Activated effector memory CD4-positive, alpha-beta T cell treated with anti-CD3 and anti-CD28 coated beads, Interleukin-2, amount 50 U/mL, for 16 hours (primary cell): ENCODE measurements around the gene STXBP5L.
"Not testable (repeated sequence)": the region's sequence is repeated elsewhere in the genome, so short reads cannot be mapped to it uniquely, and the experiment has no call there.

Experiments
- DNase-seq: peaks from one replicate; pipeline ENCODE4 v3.0.0-alpha.2; 2020

Gene STXBP5L

DNA sequence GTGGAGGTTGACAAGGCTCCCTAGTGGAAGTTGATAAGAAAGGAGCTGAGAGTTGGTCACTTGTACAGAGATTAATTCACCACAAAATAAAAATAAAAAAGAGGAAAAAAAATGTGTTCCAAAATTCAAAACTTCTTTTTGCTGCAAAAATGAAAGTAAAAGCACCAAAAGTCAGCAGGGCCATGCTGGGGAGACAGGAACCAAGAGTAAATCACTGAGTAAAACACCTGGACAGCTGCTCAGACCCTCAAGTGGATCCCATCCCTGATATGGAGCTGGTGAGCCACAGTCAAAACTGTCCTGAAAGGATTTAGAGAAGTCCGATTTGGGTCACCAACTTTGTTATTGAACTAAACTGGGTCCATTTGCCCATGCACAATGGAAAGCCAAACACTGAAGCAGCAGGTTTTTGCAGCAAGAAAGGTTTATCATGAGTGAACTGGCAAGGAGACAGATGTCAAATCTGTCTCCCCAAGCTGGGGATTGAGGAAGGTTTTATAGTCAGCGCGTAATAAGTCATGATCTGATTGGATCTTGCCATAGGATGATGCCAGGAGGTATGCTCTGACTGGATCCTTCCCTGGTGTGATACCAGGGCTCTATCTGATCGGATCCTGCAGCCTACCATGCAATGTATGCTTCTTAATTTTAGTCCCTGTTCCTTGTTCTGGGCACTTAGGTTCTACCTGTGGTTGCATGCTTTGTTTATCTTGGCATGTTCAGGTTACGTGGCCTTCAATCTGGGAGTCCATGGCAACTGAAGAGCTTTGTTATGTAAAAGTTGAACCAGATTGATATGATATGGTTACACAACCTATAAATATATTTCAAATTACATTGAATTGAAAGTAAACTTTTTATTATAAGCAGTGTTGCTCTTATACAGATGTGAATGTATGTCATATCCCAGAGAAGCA lies 324.6 kb downstream of the STXBP5L start:
- no peak for DNase-seq

DNA sequence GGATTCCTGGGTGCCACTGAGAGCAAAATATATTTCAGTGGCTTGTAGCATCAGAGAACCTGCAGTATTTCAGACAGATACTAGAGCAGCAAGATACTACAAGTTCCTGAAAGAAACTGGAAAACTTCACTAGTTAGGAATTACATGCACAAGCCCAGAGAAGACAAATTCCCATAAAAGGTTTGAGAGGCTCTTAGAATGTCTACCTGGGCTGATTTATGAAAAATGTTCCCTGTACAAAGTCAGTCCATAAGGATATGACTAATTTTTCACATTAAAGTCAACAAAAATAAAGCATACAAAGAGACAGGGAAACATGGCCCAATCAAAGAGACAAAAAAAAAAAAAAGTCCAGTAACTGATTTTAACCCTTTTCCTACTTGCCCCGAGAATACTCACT lies 335.2 kb downstream of the STXBP5L start:
- no peak for DNase-seq

- no peak for DNase-seq
These were observed 344.7 kb downstream of the STXBP5L start for GRCh38 chr3:121252676-121253075.

- no peak for DNase-seq
These were observed 361.4 kb downstream of the STXBP5L start for GRCh38 chr3:121269389-121269788.

DNA sequence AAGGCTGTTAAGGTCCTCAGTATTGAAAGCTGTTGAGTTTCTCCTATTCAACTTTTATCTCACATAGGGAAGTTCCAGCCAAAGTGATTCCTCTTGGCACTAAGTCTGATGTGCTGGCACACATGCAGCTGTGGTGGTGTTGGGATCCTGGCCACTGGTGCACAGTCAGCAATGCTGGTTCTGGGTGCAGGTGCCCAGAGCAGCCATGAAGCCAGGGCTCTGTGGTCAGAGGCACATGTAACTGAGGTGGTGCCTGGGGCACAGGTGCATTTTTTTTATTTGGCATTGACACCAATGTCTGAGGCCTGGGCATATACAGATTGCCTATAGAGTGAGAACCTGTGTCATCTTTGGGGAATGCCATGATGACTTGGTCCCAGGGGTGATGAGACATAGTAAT lies 366.4 kb downstream of the STXBP5L start:
- DNase-seq = no peak

DNA sequence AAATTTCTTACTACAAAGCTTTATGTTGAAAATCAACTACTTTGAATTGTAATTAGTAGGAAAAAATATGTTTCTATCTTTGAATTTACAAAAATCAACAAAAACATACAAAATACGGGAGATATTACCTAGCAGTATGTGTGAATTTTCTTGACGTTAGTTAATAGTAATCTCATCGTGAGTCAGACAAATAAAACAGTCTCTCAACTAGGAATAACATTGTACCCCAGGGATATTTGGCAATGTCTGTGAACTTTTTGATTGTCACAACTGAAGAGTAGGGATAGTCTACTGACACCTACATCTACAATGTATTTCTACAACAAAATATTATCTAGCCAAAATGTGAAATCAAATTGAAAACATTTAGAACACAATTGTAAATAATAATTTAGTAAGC lies 387.4 kb downstream of the STXBP5L start:
- no peak for DNase-seq

DNA sequence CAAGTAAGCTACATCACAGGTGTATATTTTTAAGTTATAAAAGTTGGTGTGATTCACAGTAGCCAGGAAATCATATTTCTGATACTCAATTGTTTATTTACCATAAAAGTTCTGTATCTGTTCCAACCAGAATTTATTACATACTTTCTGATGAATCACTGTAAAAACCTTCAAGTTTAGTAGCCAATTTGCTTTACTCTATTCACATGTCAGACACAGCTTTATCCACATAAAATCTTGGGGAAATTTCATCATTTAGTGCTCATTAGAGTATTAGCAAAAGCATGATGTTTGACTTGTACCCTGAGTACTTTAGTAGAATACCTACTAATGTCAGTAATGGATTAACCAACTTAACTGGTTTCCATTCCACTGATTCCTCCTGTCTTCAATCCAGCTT lies 388.0 kb downstream of the STXBP5L start:
- DNase-seq = no peak

DNA sequence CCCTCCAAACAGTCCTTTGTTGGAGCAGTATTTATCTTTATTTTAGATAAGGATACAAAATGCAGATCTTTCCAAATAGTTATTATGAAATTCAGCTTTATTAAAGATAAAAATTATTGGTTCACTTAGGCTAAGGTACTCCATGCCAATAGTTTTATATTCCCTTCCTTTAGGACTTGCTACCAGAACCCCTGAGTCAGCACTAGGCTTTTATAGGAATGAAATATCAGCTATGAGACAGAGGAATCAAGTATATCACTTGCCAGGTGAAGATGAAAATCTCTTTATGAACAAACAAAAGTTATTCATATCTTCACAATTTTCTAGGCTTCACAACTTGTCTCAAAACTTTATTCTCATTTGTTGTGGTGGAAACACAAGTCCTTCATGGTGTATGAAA lies 416.3 kb downstream of the STXBP5L start:
- no peak for DNase-seq

DNA sequence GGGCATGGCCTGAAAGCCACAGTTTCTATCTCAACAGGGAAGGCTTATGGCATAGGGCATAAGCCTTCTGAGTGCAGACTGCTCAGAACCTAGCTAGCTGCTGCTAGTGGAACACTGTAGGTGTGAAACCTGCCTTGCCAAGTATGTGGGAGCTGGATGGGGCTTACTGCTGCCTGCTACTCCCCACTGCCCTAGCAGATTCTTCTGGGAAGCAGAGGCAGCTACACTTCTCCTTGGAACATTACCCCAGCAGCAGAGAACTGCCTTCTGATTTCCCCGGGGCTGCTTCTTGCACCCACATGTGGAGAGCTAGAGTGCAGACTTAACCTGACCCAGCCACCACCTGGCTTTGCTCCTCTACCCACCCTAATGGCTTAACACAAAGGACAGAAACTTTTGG lies 422.1 kb downstream of the STXBP5L start:
- no peak for DNase-seq

- no peak for DNase-seq
These were observed 422.6 kb downstream of the STXBP5L start for GRCh38 chr3:121330634-121331033.

DNA sequence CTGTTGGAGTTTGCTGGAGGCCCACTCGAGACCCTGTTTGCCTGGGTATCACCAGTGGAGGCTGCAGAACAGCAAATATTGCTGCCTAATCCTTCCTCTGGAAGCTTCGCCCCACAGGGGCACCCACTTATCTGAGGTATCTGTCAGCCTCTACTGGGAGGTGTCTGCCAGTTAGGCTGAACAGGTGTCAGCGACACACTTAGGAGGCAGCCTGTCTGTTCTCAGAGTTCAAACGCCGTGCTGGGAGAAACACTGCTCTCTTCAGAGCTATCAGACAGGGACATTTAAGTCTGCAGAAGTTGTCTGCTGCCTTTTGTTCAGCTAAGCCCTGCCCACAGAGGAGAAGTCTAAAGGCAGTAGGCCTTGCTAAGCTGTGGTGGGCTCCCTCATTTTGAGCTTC lies 448.0 kb downstream of the STXBP5L start:
- DNase-seq = not testable (repeated sequence)

DNA sequence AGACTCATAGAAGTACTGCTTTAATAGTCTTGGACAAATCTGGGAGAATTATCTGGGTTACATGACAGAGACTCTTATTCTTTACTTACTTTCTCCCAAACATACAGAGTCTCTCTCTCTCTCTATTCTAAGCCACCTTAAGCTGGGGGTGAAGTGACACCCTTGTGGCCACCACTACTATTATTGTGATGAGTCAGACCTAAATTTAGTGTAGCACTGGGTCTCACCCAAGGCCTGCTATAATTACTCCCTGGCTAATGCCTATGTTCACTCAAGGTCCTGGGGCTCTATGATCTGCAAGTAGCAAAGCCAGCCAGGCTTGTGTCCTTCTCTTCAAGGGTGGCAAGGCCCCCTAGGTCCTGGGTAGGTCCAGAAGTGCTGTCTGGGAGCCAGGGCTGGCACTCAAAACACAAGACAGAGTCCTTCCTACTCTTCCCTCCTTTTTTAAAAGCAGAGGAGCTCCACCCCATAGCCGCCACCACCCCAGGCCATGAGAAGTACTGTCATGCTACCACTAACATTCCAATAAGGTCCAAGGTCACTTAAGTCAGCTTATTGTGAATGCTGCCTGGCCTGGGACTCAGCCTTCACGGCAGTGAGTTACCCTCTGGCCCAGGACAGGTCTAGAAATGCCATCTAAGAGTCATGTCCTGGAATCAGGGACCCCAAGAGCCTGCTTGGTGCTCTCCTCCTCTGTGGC lies 454.2 kb downstream of the STXBP5L start:
- DNase-seq = no peak

- DNase-seq = not testable (repeated sequence)
These were observed 480.3 kb downstream of the STXBP5L start for GRCh38 chr3:121388308-121388707.

- DNase-seq = not testable (repeated sequence)
These were observed 488.0 kb downstream of the STXBP5L start for GRCh38 chr3:121395967-121396366.

DNA sequence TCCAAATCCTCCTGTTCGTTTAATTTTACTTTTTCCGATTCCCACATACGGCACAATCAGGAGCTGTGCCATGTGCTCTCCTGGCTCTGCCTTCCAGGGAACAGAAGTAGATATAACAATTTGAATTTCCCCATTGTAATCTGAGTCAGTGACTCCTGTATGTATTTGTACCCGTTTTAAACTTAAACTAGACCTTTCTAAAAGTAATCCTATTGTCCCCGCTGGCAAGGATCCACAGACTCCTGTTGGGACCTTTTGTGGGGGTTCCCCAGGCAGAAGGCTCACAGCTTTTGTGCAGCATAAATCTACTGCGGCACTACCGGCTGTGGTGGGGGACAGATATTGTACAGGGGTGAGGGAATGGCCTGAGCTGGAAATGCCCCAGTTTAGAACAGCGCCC lies 490.0 kb downstream of the STXBP5L start:
- not testable (repeated sequence) for DNase-seq

DNA sequence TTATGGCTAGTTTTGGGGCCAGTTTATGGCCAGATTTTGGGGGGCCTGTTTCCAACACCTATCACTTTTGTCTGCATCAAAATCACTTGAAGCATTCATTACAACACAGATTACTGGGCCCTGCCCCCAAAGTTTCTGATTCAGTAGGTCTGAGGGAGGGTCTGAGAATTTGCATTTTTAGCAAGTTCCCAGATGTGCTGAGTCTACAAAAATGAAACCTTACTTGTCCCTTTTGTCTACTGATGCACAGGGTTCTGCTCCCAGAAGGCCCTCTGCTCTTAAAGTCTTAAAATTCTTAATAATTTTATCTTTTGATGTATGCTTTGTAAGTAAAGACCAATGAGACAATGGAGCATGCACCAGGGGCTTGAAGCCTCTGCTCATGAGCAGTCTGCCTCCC lies 491.8 kb downstream of the STXBP5L start:
- DNase-seq = no peak

GRCh38 chr3:121405631-121406030 lies 497.6 kb downstream of the STXBP5L start:
- no peak for DNase-seq

DNA sequence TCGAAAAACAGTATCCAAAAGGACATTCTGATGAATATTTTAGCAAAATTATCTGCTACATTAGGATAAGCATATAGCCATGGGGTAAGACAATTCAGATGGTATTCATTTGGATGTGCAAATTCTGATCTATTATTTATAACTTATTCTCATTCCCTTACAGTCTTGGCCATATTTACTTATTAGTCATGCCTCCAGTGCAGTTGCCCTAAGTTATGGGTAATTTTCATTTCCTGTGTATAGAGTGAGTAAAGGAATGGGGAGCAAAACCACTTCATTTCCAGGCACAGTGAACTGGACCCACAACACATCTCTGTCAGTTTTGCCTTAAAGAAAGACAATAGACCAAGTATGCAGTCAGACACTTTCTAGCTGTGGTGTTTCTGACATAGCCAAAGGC lies 503.5 kb downstream of the STXBP5L start:
- no peak for DNase-seq

DNA sequence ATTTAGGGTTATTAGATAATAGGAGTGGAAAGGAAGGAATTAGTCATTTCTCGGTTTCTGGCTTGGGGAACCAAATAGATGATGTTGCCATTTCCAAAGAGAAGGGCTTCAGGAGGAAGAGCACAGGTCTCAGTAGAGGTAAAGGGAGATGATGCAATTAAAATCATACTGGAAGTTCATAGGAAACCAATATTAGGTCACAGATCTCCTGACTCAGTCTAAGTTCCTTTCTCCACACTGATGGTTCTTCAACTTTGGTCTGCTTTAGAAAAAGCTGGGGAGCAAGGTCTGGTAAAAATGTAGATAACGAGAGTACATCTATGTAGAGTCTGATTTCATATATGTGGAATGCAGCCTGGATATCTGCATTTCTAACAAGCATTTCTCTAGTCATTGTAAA lies 506.9 kb downstream of the STXBP5L start:
- no peak for DNase-seq

DNA sequence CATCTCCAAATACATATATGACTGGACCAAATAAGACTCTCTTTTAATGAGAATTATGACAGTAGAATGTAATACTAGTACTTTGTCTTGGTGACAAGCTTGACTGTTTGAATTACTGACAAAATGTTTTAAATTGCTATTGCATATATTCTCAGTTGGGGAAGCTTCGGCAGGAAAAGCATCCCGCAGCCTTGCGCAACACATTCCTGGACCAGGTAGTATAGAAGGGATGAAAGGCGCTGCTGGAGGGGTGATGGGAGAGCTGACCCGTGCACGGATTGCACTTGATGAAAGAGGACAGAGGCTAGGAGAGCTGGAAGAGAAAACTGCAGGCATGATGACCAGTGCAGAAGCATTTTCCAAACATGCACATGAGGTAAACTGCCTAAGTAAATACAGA lies 510.2 kb downstream of the STXBP5L start:
- no peak for DNase-seq

- no peak for DNase-seq
These were observed 516.5 kb downstream of the STXBP5L start for GRCh38 chr3:121424549-121424948.

- DNase-seq = no peak
These were observed 522.7 kb downstream of the STXBP5L start for GRCh38 chr3:121430664-121431215.

DNA sequence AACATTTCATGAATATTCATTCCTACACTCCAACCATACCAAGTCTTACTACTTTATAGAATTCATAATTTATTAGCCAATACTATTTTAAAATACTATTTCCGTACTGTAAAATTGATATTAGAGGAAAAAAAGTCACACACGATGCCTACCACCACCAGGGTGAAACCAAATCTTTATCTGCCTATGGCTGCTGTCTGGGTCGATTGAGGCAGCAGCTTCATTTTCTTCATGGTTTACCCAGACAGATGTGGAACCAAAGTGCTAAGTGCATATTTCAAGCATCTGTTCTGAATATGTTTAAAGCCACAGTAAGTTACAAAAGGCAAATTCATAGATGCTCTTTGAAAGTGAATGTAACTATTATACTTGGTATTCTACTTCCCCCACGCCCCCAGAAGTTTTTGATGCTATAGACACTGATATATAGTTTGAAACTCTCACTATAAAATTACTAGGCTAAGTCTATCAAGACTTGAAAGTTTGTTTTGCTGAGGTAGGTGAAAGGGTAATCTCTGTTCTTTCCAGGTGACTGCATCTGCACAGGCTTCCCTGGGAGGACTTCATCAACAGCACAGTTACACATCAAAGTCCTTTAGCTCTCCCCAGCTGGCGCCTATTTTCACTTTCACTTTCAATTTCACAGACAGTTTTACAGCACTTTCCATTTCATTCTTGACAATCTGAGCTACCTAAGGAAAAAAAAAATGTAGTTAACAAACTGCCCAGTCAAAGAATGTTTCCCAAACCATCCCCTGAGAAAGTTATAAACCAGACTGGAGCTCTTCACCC lies 523.9 kb downstream of the STXBP5L start:
- DNase-seq = peak; percentile 75
